Melanocyte of skin (primary cell): ENCODE data around the gene TGFBR3L. TPM values are rescaled to one million over a fixed set of nuclear protein-coding genes. Genes with fewer than 3 reads are reported as not detected.

ENCODE experiments used
- total RNA-seq, 2 donors: library from RNA; depleted of rRNA; stranded (reverse); fragments of >200 nt; gene quantifications; 2 replicates each; pipeline ENCODE4 v1.2.3, GENCODE V29; 2012

TGFBR3L gene
- total RNA-seq = under 1 TPM in 1 of 2 donors, not detected in 1; 0.67 TPM

DNA sequence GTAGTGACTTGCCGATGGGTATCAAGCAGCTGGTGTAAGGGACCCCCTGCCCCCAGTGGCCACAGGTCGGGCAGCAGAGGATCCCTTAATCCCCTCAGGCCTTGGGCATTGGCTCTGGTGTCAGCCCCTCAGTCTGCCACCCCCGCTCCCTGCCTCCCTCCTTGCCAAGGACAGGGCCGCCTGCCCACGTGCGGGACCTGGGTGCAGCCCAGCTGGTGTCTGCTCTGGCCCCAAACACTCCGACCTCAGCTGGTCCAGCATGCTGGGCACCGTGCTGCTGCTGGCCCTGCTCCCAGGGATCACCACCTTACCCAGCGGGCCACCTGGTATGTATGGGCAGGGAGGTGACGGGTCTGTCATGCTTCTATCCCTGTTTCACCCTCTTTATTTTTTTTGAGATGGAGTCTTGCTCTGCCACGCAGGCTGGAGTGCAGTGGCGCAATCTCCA lies at the start of gene TGFBR3L:
Gene TGFBR3L (plus strand): TSS at position 233 of the 448 bp plus-strand sequence.

DNA sequence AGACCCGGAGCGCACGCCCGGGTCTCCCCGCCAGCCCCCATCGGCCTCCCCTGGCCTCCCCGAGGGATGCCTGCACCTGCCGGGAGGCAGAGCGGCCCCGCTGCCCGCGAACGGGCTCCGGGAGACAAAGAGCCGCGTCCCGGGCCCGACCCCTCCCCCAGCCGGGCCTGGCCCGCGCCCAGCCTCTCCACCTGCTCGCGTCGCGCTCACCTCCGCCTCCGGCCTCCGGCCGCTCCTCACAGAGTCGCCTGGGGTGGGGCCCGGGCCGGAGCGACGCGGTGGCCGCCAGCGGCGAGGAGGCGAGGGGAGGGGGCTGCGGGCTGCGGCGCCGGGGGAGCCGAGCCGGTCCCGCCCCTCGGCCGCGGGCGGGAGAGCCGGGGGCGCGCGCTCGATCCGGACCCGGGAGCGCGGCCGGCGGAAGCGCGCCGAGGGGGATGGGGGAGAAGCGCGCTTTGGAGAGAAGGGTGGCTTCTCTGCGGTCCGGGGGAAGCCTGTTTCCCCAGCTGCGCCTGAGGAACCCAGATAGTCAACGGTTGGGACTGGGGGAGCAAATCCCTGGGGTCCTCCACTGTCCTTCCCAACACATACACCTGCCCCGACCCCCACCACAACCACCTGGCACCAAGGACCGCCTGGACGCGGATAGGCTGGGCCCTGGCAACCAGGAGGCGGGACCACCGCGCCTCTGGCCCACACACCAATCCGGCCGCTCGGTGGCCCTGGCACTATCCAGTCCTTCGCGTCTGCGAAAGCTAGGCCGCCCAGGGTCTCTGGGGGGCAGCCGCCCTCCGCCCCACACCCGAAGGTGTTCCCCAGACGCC lies 40.3 kb upstream of the TGFBR3L start, which contains the start of gene PRR36:
Gene PRR36 (minus strand): TSS at position 315 of the 821 bp plus-strand sequence. CDS start 701 bp downstream, outside the sequence.

DNA sequence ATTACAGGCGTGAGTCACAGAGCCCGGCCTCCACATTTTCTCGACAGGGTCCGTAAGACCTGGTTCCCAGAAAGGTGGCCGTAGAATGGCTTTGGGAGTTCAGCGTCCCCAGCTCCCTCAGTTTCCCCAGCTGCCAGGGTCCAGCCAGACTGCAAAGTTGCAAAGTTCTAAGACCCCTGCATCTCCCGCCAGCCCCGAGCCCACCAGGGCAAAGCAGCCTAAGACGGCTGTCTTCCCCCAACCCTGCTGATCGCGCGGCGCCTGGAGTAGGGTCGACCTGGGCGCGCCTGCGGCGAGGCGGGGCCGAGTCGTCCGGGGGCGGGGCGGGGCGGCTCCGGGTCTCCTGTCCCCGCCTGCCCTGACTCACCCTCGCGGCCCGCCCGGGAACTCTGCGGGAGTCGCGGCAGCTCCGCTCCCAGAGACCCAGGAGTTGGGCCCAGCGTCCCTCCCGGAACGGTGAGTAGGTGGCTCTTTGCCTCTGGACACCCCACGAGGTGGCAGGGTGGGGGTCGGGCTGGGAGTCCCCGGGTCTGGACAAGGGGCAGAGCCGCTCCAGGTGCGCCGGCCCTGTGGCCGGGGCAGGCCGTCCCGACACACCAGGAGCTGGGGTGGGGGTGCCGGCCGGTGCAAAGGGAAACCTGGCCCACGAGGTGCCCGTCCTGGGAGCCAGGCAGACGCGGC lies 26.3 kb upstream of the TGFBR3L start, which contains the start of gene LRRC8E:
Gene LRRC8E (plus strand): TSS at position 366 of the 681 bp plus-strand sequence. CDS start 7,094 bp downstream, outside the sequence.

DNA sequence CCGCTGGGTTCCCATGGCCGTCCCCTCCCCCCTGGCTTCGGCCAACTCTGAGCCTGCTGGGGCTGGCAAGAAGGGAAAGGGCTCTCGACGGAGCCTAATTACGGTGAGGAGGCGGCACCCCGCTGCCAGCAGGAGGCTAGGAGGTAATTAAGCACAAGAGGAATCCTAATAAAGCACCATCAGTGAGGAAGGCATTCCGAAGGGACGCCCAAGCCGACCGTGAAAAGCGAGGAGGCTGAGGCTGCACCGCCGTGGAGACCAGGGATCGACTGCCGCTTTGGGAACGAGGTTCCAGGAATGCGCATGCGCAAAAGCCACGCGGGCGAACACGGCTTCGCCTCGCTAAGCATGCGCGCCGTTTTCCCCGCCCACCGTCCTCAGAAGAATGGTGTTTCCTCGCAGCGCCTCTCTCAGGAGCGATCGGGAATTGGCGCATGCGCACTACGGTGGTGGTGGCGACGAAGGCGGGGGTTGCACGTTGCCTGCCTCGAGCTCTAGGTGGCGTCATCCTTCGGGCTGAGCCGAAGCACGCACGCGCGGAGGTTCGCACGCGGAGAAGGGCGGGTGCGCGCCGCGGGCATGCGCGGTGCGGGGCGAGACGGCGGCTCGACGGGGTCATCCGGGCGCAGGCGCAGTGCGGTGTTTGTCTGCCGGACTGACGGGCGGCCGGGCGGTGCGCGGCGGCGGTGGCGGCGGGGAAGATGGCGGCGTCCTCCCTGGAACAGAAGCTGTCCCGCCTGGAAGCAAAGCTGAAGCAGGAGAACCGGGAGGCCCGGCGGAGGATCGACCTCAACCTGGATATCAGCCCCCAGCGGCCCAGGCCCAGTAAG lies 11.2 kb upstream of the TGFBR3L start, which contains the start of gene MAP2K7:
Gene MAP2K7 (plus strand): TSS at position 634 of the 830 bp plus-strand sequence. CDS start 68 bp downstream, at position 702.

DNA sequence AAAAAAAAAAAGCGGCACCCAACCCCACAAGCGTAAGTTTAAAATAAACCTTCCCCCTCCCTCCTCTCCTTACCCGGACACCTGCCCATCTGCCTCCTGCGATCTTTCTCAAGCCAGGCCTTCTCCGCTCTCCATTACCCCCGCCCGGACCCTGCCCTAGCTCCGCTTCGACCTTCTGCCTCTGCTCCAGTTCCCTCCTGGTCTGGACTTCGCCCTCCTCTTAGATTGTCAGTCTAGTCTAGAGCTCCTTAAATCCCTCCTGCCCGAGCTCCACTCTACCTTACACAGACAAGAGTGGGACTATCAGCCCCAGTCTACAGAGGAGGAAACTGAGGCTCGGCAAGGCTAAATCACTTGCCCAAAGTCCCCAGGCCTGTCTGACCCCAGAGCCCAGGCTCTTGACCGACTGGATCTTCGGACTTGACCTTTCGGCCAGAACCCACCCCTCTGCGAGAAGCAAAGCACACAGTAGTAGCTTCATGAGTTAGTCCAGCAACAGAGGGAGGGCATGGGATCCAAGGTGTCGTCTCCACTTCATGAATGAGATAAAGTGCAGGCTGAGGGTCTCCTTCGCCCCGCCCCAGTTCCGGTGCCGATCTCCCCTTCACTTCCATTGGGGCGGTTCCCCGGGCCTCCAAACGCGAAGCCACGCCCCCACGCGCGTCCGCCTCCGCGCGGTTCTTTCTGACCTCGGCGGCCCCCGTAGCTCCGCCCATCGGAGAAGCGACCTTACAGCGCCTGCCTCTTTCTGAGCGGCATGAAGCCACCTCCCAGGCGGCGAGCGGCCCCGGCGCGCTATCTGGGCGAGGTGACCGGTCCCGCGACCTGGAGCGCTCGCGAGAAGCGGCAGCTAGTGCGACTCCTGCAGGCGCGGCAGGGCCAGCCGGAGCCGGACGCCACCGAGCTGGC lies 5.2 kb downstream of the TGFBR3L start, which contains the start of gene SNAPC2:
Gene SNAPC2 (plus strand): TSS at position 729 of the 909 bp plus-strand sequence. CDS start 29 bp downstream, at position 758.

DNA sequence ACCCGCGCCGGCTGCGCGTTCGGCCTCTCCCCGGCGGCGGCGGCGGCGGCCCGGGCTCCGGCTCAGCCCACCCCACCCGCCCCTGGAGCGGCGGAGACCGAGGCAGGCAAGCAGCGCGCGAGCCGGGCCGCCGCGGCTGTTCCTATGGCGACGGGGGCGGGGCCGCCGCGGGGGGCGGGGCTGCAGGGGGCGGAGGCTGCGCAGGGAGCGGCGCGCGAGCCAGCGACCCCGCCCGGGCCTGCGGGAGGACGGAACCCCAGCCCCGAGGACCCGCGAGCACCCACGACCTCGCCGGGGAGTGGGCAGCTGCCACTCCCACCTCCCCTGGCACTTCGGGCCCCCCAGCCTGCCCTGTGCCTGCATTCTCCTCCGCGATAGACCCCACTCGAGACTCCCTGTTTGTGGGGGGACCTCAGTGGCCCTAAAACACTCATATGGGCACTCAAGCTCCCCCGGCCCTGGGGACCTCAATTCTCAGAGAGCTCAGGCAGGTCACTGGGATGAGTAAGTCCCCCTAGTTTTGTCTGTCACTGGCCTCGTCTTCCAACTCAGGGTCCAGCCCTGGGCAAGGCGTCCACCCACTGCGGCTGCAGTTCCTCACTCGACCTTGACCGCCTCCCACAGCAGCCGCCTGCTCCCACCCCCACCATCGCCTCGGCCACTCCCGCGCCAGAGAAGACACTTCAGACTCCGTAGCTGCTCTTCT lies 11.5 kb downstream of the TGFBR3L start, which contains the start of gene CTXN1:
Gene CTXN1 (minus strand): TSS at position 115 of the 706 bp plus-strand sequence. CDS start 597 bp downstream, outside the sequence.

DNA sequence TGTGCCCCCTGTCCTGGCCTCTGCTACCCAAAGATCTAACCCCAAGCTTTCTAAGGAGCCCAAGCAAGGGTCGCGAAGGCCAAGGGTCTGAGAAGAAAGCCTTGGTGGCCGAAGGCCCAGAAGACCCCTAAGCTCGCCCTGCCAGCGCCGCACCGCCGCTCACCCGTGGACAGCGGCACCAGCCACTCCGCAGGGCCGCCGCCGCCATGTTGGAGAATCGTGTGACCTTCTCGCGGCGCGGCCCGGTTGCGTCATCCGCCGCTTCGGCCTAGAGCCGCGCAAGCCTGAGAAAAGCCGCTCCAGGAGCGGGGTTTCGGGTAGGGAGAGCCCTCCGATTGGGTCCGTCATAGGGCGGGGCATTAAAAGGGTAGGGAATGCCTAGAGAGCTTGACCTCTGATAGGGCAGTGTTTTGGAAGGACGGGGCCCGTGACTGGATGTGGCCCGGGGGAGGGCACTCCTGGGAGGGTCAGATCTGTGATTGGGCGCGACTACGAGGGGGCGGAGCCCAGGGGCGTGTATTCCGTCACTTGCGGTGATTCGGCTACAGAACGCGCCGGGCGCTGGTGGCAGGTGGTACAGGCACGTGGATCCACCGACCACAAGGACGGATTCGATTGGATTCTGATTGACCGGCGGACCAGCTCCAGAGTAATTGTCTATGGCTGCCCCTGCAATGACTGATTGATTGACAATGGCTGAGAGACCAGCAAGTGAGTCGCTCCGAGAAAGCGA lies 29.0 kb downstream of the TGFBR3L start, which contains the start of gene TIMM44:
Gene TIMM44 (minus strand): TSS at position 223 of the 733 bp plus-strand sequence. CDS start 15 bp downstream, at position 208.

Other genes starting within 250 kb of the TGFBR3L start
- gene RETN, start 245.8 kb upstream of the TGFBR3L start, total RNA-seq = not detected
- not detected for gene MCEMP1, start 237.7 kb upstream of the TGFBR3L start, total RNA-seq
- gene TRAPPC5, start 234.0 kb upstream of the TGFBR3L start, total RNA-seq = 10 to 100 TPM; 17.2 to 19.3 TPM
- gene FCER2, start 212.7 kb upstream of the TGFBR3L start, total RNA-seq = not detected
- not detected for gene CLEC4G, start 182.7 kb upstream of the TGFBR3L start, total RNA-seq
- not detected for gene CD209, start 167.3 kb upstream of the TGFBR3L start, total RNA-seq
- not detected for gene CLEC4M, start 151.6 kb upstream of the TGFBR3L start, total RNA-seq
- 10 to 100 TPM; 11.3 to 18.9 TPM for gene EVI5L, start 84.6 kb upstream of the TGFBR3L start, total RNA-seq
- gene PRR36, start 40.4 kb upstream of the TGFBR3L start, total RNA-seq = not detected
- 1 to 10 TPM; 2.1 to 6.0 TPM for gene LRRC8E, start 26.3 kb upstream of the TGFBR3L start, total RNA-seq
- gene MAP2K7, start 11.0 kb upstream of the TGFBR3L start, total RNA-seq = 10 to 100 TPM in 1 of 2 donors, 1 to 10 TPM in 1; 8.6 to 11.0 TPM
- 10 to 100 TPM; 19.3 to 25.3 TPM for gene SNAPC2, start 5.5 kb downstream of the TGFBR3L start, total RNA-seq
- under 1 TPM; 0.33 to 0.34 TPM for gene CTXN1, start 11.3 kb downstream of the TGFBR3L start, total RNA-seq
- 10 to 100 TPM; 38.2 to 57.9 TPM for gene TIMM44, start 28.8 kb downstream of the TGFBR3L start, total RNA-seq
- 10 to 100 TPM; 27.2 to 43.6 TPM for gene ELAVL1, start 90.8 kb downstream of the TGFBR3L start, total RNA-seq
- not detected for gene CCL25, start 137.9 kb downstream of the TGFBR3L start, total RNA-seq
- gene FBN3, start 234.8 kb downstream of the TGFBR3L start, total RNA-seq = not detected